NB4 (cell line): ENCODE data around the gene SPATA3.

Experiments
- DNase-seq: peaks from one replicate; pipeline ENCODE4 v3.0.0; 2010; ENCODE audit warnings: low read depth
- H3K4me3 ChIP-seq: one replicate; pipeline ENCODE4 v1.5.1; 2011; ENCODE audit warnings: mild to moderate bottlenecking, low read depth, low read length, moderate library complexity
- CTCF ChIP-seq: IDR thresholded peaks from one replicate; pipeline ENCODE4 v1.5.1; 2012; ENCODE audit warnings: low read depth, low read length
- MAX ChIP-seq: IDR thresholded peaks from 2 replicates; pipeline ENCODE4 v1.6.1; 2011; ENCODE audit warnings: low read depth, low read length
- MYC ChIP-seq: IDR thresholded peaks from 2 replicates; pipeline ENCODE4 v1.6.1; 2011; ENCODE audit warnings: low read depth, low read length
- POLR2A ChIP-seq: IDR thresholded peaks from 2 replicates; pipeline ENCODE4 v1.6.1; 2011; ENCODE audit warnings: mild to moderate bottlenecking; ENCODE audit not compliant: insufficient read length; ENCODE audit errors: extremely low read depth

SPATA3 gene

GRCh38 chr2:230990899-230991150 is 5.1 kb upstream of the SPATA3 start:
- no peak for DNase-seq
- TF ChIP-seq POLR2A (no peak), MYC (no peak), CTCF (no peak), MAX (no peak)
- no peak overlapping the region for H3K4me3 ChIP-seq

- TF ChIP-seq MAX (no peak), POLR2A (no peak), CTCF (no peak), MYC (no peak)
Observed at GRCh38 chr2:230991598-230991997, 4.3 kb upstream of the SPATA3 start.

GRCh38 chr2:230996661-230997060 is 740 bp downstream of the SPATA3 start:
- H3K4me3 ChIP-seq = no peak overlapping the region
- TF ChIP-seq MYC (no peak), MAX (no peak), POLR2A (no peak), CTCF (no peak)

More at GRCh38 chr2:230991598-230991997, 4.3 kb upstream of the SPATA3 start:
- H3K4me3 ChIP-seq = no peak overlapping the region
- no peak for DNase-seq

GRCh38 chr2:230998882-230999281 is 3.0 kb downstream of the SPATA3 start:
- no peak overlapping the region for H3K4me3 ChIP-seq
- TF ChIP-seq CTCF (no peak), MYC (no peak), POLR2A (no peak), MAX (no peak)
- no peak for DNase-seq

More at GRCh38 chr2:230996661-230997060, 740 bp downstream of the SPATA3 start:
- DNase-seq = no peak

- DNase-seq = no peak
- TF ChIP-seq MYC (no peak), MAX (no peak), CTCF (no peak), POLR2A (no peak)
- no peak overlapping the region for H3K4me3 ChIP-seq
Observed at GRCh38 chr2:230999477-230999876, 3.6 kb downstream of the SPATA3 start.
